ENCODE measurements around the gene BUB1B.

Gene BUB1B

DNA sequence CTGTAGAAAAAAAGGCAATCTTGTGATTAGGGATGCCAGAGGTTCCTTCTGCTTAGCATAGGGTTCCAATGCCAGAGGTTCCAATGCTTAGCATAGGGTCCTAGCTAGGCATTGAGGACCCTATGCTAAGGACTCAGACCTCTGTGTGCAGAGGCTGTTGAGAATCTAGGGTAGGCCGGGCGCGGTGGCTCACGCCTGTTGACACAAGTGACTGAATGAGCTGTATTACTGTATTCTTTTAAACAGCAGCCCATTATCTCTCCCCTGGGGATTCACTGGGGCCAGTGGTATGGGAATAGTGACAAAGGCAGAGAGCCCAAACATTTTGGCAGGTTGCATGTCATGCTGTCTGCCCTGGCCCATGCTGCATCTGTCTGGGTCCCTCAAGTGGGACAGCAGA is 94.2 kb downstream of the BUB1B start:
- DNase-seq (ENCODE audit: low spot score), result no peak

DNA sequence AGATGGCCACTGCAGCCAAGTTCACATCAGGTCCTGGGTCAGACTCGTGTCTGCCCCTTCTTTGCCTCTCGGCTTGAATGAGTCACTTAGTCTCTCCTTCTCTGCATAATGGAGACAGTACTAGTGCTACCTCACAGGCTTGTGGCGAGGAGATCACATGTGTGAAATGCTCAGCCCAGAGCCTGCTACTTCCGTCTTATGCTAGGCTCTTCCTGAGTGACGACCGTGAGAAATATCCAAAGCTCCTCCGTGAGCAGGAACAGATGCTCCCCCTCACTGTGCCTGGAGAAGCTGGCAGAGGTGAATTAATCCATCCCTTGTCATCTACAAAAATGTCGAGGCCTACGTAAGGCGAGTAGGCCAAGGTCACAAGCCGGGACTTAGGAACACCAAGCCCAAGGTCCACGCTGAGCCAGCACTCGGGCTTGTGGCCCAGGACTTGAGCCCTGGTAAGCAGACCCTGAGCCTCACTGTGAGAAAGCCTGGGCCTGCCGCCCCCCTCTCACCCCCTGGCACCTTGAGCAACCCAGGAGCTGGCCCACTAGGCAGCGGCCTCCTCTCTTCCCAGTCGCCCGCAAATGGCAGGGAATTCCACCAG is 95.9 kb downstream of the BUB1B start:
- DNase-seq (ENCODE audit: low spot score), result no peak

DNA sequence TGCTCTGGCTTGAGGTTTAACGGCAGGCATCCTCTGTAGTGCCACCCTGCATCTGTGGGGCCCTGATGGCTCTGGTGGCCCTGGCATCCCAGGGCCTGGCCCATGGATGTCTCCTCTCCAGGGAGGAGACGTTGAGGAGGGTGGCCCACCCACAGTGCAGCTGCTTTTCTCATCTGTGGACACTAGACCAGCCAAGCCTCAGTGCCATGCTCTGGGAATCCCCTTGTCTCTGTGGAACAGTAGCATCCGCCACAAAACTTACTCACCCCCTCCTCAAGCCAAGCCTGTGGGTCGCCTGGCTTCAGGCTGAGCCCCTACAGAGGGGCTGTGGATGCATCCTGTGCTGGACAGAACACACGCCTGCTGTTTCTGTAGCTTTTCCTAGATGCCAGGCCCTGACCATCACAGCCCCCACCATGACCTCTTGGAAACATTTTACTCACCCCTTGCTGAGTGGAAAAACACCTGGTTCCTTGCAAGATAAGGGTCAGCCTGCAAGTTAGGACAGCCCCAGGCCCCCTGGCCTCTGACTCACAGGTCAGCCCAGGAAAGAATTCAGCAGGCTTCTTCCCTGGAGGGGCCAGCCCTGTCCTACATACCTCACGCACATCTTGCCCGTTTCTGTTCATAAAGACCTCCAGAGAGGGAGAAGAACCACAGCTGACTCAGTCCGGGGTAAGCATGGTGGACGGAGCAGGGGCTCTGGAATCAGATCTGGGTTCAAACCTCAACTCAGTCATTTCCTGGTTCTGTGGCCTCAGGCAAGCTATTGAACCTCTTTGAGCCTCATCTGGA is 97.0 kb downstream of the BUB1B start:
- no peak for DNase-seq (ENCODE audit: low spot score)

DNA sequence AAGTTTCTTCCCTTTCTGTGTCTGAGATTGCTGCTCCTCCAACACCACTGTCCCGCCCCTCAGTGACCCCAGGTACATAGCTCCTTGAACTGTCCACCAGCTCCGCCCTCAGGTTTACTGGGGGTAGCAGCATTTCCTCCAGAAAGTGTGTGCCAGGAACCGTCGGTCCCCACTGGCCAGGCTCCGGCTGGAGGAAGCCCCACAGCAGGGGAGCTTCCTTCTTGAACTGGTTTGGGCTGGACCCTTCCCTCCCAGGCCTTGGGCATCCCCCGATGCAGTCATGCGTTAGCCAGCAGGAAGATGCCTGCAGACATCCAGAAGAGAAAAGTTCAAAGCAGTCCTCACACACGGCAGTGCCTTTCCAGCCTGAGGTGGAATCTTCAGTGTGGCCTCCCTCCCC is 97.7 kb downstream of the BUB1B start:
- DNase-seq (ENCODE audit: low spot score), result no peak

DNA sequence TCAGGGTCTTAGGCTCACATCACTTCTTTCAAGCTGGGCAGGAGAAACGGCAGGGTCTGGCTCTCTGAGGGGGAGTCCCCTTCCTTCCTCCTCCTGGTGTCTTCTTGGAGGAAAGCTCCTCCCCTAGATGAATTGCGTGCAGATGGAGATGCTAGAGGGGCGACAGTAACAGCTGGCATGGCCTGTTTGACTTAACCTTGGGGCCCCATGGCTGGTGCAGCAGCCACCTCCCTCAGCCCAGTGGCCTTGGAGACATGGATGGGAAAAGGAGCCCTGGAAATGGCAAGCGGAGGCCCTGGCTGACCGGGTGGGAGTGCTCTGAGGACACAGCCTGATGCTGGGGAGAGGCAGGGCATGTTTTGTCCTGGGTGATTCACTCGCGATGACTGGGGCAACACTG is 98.2 kb downstream of the BUB1B start:
- no peak for DNase-seq (ENCODE audit: low spot score)

DNA sequence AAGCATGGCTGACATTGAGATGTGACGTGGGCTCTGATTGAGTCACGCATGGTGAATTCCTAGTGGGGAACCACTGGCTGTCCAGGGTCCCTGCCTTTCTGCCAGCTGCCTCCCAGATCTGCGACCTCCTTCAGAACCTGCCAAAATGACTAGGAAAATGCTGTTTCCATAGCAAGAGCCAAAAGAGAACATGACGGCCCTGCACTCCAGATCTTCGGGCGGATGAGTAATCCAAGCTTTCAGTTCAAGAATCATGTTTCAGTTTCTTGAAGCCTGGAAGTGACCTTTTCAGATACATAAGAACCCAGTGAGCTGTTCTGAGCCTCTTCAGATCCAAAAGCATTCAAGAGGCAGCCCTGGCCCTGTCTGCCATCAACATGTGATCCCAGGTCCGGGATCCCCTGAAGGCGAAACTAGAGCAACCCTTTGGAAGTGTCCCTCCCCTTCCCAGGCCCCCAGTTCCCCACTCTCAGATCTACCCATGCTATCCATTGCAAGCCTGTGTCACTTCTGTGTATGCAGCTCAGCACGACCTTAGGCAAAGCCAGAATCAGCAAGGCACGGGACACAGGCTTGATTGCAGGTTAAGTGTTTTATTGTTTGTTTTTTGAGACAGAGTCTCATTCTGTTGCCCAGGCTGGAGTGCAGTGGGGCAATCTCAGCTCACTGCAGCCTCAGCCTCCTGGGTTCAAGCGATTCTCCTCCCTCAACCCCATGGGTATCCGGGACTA is 102.3 kb downstream of the BUB1B start:
- peak; percentile 49 for DNase-seq (ENCODE audit: low spot score)

DNA sequence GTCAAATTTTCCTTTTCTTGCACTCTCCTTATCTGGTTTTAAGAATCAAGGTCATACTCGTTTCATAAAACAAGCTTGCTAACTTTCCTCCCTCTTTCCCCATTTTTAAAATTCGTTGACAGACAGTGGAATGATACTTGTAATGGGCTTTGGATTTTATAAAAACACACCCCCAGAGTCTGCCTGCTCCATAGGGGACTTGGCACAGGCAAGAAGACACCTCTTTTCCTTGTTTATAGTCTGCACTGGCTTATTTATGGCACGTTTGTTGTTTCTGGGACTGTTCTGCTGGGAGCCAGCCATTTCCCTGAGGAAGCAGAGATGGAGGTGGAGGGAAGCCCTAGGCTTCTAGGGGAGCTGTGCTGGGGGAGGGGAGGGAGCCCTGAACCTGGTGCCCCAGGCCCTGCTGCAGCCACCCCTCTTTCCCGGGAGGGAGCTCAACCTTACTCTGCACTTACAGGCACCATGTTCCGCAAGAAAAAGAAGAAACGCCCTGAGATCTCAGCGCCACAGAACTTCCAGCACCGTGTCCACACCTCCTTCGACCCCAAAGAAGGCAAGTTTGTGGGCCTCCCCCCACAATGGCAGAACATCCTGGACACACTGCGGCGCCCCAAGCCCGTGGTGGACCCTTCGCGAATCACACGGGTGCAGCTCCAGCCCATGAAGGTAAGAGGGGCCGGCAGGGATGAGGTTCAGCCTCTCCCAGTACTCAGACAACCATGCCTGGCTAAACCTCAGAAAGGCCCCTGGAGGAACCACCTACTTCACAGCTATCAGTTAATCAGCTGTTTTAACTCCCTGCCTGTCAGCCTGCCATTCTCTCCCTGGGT is 103.7 kb downstream of the BUB1B start:
- no peak for DNase-seq (ENCODE audit: low spot score)

DNA sequence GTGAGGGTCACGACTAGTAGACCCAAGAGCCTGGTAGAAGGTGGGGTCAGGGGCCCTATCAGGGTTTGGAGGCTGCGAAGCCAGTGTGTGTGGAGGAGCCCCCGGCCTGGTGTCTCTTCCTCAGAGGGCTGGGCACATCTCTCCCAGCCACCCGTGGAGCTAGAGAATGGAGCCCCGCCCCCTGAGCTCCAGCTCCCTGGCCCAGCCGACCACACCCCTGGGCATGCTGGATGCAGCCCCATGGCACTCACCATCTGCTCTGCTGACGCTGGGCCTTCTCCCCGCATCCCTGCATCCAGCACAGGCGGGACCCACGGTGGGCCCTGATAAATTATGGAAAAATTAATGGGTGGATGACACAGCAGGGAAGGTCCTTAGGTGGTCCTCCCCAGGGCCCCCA is 104.5 kb downstream of the BUB1B start:
- DNase-seq (ENCODE audit: low spot score), result no peak

DNA sequence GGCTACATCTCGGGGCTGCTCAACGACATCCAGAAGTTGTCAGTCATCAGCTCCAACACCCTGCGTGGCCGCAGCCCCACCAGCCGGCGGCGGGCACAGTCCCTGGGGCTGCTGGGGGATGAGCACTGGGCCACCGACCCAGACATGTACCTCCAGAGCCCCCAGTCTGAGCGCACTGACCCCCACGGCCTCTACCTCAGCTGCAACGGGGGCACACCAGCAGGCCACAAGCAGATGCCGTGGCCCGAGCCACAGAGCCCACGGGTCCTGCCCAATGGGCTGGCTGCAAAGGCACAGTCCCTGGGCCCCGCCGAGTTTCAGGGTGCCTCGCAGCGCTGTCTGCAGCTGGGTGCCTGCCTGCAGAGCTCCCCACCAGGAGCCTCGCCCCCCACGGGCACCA is 105.0 kb downstream of the BUB1B start:
- DNase-seq (ENCODE audit: low spot score), result no peak

DNA sequence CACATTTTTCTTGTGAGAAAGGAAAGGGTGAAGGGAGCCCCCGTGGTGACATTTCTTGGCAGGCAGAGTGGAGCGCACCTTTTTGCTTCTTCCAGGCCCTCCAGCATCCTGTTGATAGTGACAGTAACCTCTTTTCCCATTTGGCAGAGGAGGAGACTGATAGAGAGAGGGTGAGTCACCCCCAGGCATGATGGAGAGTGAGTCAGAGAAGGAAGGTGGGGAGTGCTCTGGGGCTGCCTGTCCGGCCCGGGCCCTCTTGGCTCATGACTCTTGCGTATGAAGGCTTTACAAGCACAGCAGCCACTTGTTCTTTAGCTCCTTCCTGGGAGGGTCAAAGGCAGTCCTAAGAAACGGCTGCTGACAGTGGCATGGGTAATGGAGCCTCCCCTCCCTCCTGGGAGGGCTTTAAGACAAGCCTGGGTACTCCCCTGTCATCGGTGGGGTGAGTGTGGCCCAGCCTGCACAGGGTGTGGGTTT is 106.0 kb downstream of the BUB1B start:
- peak; percentile 96 for DNase-seq (ENCODE audit: low spot score)

DNA sequence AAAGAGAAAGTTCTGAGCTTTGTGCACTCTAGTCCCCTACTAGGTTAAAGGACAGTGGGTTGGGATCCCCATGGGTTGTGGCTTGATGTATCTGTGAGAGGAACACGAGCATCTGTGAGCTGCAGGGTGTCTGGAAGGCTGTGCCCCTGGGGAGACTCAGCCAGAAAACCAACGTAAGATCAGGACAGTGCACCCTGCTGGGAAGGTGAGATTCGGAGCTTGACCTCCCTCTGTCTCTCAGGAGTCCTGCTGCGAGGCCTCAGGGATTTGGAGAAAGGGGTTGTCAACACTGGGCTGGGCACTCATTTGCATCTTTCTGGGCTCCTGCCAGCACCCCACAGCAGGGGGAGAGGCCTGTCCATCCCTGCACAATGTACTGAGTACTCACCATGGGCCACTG is 106.8 kb downstream of the BUB1B start:
- no peak for DNase-seq (ENCODE audit: low spot score)

DNA sequence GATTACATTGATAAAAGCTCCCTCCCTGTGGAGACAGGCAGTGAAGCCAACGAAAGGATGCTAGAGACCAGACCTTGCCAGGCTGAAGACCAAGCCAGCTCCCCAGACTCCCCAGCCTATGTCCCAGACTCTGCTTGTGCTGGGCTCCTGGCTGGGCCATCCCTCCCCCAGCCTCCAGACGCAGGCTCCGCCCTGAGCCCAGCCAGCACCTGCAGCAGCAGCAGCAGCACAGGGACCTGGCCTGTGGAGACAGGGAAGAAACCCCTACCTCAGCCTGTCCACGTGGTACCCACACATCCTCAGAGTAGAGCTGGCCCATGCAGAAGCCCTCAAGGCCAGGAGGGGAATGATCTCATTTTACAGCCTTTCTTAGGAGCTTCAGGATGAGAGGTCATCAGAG is 108.7 kb downstream of the BUB1B start:
- no peak for DNase-seq (ENCODE audit: low spot score)

DNA sequence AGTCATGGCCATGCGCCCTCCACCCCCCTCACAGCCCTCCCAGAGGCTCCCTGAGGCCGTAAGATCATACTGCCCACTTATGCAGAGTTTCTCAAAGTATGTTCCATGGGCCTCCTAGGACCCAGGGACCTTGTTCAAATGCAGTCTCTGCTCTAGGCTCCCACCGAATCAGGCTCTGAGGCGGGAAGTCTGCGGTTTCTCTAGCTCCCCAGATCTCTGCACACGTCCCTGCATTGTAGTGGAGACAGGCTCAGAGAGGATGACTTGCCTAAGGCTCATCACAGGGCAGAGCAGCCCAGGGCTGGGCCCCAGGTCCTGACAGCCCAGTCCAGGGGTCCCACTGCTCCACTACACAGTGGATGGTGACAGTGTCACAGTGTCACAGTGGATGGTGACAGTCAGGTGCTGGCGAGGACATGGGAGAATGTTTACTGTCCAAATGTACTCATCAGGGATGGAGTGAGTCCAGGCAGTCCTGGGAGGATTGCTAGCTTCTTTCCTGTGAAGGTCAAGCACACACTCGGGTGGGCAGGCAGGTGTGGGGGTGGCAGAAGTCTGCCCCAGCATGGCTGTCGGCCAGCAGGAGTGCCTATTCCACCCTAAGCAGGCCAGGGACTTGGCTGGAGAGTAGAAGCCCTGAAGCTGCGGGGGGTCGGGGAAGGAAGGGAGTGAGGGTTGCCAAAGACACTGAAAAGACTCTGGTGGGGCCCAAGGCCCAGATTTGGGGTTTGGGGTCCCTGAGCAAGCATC is 109.6 kb downstream of the BUB1B start:
- no peak for DNase-seq (ENCODE audit: low spot score)
